ENCODE data around the gene TRIM37.
"Not testable (repeated sequence)": the region's sequence is repeated elsewhere in the genome, so short reads cannot be mapped to it uniquely, and the experiment has no call there.

Gene TRIM37

DNA sequence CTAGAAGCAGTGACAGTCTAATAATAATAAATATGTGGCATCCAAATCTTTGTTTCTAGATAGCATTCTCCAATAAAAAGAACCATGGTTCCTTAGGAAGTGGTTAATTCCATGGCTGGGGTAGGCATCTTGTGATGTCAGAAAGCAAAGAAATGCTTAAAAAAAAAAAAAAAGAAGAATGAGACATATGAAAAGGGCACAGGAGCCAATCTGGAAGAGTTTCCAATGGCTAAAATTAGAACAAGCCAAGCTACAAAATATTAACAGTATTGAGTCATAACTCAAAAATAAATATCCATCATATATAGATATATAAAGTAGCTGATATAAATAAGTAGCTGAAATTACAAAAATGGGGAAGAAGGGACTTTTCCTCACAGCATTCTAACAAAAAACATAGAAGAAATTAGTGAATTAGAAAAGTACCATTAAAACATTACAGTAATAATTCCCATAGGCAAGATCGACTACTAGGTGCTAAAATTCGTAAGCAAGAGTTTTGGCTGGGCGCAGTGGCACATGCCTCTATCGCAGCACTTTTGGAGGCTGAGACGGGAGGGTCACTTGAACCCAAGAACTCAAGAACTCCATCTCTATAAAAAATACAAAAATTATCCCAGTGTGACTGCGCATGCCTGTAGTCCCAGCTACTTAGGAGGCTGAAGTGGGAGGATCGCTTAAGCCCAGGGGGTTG lies 111.3 kb downstream of the TRIM37 start:
- no peak for DNase-seq

DNA sequence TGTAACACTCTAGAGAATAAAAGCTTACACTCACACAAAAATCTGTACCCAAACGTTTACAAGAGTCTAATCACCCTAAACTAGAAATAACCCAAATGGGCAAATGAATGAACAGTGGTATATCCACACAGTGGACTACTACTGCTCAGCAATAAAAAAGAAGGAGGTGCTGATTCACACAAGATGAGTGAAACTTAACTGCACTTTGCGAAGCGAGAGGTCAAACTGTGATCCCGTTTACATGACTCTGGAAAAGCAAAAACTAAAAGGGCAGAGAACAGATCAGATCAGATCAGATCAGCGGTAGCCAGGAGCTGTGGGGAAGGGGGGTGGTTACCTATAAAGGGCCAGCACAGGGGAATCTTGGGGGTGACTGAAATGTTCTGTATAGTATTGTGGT lies 113.4 kb downstream of the TRIM37 start:
- DNase-seq = no peak

DNA sequence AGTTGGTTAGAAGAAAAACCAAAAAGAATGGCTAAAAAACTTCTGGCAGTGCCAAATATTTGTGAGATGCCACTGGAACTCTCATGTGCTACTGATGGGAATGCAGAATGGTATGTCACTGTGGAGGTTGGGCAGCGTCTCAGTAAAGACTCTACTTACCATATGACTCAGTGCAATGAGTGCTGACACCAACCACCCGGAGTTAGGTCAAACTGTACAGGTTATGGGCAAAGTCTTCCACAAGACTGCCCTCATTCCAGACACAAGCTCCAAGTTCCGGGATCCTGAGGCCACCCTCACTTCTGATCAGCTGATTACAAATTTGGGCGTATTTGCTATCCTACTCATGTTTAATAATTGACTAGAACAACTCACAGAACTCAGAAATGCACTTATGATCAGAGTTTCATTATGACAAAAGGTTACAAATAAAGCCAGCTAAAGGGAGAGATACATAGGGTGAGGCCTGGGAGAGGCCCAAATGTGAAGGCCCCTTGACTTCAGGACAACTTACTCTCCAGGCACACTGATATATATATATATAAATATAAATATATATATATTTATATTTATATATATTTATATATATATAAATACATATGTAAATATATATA lies 114.9 kb downstream of the TRIM37 start:
- DNase-seq = no peak

DNA sequence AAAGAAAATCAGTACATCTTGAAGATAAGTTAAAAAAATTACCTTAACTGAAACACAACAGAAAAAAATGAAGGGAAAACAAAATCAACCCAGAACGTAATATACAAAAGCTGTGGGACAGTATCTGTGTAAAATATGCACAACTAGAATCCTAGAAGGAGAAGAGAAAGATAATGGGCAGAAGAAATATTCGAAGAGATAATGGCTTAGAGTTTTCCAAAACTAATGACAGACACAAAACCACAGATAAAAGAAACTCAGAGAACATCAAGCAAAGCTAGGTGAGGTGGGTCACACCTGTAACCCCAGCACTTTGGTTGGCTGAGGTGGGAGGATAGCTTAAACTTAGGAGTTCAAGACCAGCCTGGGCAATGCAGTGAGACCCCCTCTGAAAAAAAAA lies 117.1 kb downstream of the TRIM37 start:
- DNase-seq = no peak

DNA sequence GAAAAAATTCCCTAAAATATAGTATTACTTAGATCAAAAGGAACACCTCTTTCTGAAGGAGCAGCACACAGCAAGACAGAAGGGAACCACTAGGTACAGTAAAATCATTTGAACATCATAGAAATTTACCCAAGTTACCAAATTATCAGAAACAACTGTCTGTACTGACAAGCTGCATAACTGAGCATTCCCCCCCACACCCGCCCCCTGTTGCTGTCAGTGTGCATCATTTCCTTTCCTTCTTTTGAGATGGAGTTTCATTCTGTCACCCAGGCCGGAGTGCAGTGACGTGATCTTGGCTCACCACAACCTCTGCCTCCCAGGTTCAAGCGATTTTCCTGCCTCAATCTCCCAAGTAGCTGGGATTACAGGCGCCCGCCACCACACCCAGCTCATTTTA lies 120.7 kb downstream of the TRIM37 start:
- no peak for DNase-seq

DNA sequence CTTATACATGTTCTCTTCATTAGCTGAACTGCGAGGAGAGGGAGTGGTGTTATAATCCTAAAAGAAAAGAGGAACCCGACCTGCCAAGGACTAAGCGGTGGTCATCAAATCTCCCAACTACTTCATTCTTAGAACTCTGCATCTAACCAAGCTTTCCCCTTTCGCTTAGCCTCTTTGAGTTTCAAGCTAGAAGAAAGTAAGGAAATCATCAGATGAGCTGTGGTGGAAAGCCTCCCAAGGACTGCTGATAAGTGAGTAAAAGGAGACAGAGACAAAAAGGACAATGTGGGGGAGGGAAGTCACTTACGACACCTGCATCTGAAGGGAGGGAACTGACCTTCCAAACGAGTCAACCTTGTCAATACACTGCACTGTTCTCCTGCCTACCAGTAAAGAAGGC lies 121.3 kb downstream of the TRIM37 start:
- DNase-seq = no peak

DNA sequence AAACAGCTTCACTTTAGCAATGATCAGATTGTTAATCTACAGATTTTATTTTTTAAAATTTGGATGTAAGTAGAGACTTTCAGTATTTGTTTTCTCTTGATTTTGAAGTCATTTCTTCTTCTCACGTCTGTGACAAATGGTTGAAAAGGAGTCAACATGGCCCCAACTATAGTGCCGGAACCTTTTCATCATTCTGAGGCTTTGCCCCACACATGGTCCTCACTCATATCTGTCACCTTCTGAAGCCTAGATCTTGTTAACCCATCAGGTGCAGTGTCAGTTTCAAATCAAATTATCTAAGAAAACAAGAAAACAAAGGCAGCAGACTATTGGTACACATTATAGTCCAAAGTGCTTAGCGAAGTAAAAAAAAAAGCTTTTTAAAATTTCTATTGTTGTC lies 124.1 kb downstream of the TRIM37 start:
- DNase-seq = no peak

DNA sequence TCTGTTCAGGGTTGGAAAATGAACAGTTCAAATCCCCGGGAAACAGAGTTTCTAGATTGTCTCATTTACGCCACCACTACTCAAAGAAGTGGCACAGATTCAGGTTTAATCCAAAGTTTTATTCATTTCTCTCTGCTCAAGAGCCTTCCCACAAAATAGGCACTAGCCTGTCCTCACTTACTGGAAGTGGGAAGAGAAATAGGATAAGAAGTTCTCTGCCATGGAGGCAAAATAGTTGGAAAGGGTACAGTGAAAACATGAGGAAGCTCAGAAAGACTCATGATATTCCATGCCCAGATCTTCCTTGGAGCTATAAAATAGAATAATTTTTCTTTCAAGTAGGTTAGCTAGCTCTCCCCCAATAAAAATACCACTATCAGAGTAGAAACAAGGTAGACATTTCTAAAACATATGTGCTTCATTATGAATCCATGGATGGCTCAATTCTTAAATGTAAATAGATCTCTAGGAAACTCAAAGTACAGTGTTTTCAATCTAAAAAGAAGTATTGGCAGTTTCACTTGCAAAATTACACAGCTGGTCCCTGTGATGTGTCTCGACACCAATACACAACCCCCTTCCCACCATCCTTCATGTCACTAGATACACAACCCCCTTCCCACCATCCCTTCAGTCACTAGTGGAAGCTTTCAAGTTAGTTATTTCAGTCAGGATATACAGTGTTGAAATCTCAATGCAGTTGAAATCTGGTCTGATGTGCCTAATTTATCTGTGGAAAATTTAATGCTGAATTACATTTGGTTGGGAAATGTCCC lies 125.8 kb downstream of the TRIM37 start:
- no peak for DNase-seq

DNA sequence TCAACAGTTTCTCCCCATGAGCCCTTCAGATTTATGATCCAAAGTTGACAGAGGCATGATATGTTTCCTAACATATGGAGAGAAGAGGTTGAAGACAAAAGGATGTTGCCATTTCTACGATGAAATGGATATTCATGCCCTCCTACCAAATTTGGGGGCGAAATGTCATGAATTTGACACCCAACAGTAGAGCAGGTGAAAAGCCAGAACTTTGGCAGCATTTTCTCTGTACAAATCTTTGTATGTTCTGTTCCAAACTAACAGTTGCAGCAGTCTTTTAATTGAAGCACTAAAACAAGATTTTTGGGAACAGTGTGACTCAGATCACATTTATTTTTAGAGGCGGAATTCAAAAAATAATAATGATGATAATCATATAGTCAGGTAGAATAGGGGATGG lies 130.1 kb downstream of the TRIM37 start:
- no peak for DNase-seq

DNA sequence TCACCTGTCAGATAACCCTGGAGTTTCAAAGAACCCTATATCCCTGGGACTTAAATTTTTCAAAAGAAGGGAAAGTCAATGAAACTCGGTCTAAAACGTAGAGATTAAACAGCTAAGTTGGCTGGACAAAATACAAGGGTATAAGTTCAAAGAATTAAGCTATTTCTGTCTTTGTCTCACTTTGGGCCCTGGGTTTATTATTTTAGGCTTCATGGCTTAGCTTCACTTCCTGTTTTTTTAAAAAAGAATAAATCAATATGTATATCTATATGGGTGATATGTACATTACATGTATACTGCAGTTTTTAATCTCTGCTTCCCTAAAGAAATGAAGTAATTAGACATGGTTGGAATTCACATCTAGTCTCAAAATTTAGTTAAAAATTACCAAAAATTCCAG lies 132.3 kb downstream of the TRIM37 start:
- DNase-seq = no peak

DNA sequence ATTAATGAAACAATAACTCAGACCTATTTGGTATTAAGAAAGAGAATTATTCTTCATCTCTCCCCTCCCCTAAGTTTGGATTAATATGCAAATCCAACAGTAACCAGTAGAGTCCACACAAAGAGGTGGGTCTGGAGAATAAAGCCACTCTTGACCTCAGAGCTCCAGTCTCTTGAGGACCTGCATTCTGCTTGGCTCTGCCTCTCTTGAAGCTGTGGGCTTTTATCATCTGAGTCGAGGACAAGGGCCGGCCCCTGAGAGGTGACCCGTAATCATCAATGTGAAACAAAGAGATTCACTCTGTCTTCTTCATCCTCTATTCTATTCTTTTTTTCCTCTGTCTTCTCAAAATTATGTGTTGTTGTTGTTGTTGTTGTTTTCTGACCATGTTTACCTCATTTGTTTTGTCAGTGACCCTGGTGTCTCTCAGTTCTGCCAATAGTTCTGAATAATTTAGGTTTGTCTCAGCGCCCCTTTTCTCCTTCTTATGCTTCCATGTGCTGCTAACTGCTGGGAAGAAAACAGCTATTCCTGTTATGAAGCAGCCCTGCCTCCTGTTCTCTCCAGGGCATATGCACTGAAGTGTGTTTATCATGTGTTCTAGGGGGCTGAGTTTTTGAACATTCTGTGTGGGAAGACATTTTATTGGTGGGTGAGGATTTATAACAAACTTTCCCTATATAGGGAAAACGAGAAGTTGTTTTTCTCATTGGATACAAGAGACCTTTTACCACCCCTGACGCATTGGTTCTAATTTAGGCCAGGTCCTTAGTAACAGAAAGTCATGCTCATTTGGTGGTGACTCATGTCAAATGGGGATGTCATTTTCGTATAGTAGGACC lies 135.8 kb downstream of the TRIM37 start:
- no peak for DNase-seq

DNA sequence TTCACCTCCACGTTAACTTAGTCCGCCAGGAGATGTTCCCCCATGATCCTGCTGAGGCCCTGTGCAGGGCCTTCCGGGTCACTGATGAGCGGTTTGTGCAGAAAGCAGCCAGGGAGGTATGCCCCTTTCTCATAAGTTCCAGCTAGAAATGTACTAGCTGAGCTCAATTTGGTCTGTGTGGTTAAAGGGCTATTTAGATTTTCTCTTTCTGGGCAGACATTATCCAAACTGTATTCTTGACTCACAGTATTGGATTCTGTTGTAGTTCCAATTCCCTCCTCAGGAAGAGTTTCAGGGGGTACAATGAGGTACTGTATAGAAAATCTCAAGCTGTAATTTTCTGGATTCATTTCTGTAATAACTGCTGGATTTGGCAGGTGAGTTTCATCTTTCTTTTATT lies 137.1 kb downstream of the TRIM37 start:
- no peak for DNase-seq

DNA sequence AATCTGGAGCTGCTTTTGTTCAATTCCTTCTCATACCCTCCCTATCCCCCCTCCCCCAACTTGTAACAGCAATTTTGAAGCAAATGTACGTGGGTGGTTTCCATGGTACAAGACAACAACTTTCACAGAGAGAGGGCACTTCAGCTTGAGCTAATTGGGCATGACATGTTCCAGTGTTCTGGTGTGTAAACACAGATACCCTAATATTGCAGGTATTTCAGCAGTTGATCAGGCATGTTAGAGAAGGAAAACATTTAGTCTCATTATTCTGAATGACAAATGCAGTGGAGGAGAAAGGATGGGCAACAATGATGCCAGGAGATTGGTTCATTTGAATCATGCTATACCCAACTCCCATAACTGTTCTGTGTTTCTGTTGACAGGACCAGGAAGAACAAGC lies 137.5 kb downstream of the TRIM37 start:
- DNase-seq = no peak

DNA sequence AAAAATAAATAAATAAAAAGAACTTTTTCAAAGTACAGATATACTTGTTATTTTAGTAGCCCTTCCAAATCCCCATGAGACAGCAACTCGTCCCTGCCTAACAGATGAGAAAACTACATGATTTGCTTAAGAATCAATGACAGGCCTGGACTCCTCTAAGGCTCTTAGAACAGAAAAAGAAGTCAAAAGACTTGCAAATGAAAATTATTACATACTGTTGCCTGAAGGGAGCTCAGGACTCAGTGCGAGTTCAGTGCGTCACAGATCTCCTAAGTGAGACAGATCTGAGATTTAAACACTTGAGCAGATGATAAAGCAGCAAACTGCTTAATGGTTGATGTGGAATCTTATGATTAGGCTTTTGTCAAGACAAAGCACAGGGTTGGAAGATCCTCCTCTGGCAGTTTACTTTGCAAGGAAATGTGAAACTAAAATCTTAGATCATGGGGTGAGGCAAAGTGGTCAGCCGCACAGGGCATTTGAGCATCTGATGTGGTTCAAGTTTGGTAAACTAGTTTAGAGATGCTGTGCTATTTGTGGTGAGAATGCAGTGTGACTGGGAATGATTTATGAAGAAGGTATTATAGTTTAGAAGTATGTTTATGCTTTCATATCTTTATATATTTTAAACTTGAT lies 138.1 kb downstream of the TRIM37 start:
- no peak for DNase-seq

DNA sequence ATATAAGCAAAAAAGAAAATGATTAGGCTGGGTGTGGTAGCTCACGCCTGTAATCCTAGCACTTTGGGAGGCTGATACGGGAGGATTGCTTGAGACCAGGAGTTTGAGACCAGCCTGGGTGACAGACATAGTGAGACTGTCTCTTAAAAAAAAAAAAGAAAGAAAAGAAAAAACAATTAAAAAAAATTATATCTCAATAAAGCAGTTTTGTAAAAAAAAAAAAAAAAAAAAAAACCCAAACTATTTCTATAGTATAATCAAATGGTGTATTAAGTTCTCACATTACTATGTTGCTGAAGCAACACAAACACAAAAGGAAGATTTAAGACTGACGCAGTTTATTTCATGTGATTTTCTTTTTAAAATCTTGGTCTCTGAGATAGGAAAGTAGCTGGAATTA lies 140.5 kb downstream of the TRIM37 start:
- no peak for DNase-seq

DNA sequence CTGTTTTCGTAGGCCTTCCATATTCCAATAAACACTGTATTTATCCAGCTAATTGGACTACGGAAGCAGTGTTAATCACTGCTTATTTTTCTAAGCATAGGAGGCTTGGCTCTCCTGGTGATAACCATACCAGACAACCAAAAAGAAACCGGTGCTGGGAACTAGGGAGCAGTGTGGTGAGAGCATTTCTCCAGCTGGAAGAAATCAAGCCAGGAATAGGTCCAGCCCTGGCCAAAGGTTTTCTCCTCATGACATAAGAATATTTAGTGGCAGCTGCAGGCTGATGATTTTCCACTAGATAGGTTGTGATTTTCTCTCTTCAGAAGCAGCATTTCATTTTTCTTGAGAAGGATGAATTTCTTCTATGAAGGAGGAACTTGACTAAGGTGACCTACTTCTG lies 141.5 kb downstream of the TRIM37 start:
- DNase-seq = no peak

DNA sequence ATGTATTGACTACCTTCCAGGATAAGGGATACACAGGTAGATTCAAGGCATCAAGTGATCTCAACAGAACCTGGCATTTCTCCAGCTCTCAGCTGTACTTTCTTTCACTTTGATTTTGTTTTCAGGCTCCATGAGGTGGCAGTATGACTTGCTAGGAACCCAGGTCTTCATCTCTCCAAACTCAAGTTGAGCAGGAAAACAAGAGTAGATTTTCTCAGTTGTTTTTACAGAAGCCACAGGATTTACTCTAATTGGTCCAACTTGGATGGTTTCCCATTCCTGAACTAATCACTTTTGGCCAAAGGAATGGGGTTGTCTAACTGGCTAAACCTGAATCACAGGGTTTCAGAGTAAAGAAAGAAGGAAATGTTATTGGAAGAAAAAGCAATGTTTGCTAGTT lies 146.6 kb downstream of the TRIM37 start:
- no peak for DNase-seq

DNA sequence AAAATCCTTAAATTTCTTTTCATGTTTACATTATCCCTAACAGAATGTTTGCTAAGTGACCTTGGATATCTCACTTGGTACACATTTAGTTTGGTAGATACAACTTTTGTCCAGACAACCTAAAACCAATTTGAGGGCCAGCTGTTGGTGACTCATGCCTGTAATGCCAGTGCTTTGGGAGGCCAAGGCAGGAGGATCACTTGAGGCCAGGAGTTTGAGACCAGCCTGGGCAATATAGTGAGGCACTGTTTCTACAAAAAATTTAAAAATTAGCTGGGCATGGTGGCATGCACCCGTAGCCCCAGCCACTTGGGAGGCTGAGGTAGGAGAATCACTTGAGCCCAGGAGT lies 149.0 kb downstream of the TRIM37 start:
- DNase-seq = not testable (repeated sequence)

DNA sequence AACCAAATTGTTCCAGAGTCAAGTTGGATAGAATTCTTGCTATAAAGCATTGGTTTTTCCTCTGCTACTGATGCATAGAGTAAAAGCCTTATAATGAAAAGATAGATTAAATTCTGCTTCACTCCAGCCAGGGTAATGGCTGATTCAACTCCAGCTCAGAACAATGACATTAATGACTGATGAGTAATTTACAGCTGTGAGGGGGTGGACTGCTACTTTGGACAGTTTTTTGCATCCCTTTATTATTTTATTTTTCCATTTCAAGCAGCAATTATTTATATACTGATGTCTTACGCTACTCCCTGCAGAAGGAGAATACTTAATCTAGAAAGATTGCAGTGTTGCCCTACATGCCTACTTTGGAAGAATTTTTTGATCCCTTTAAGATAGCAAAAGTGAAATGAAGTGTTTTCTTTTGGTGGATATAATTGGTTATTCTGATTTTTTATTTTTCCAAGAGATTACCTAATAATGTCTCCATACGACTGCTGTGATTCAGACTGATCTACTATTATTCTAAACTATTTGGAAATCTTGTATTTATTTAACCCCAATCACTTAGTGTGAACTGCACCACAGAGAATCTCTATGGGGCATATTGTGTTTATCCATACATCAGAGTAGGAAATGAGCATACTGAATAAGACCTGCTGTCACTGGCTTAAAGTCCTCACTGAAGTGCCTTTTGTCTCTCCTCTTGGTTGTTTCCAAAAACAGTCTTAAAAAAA lies 149.5 kb downstream of the TRIM37 start:
- no peak for DNase-seq

DNA sequence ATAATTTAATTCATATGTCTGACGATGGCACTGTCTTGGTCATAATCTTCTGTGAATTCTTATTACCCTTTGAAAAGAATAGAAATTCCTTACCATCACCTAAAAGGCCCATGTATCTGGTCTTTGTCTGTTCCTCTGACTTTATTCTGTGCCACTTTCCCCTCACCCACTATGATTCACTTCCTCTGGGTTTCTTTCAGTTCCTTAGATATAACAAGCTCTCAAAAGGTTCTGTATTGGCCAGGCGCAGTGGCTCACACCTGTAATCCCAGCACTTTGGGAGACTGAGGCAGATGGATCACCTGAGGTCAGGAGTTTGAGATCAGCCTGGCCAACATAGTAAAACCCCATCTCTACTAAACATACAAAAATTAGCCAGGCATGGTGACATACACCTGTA lies 152.3 kb downstream of the TRIM37 start:
- DNase-seq = not testable (repeated sequence)

DNA sequence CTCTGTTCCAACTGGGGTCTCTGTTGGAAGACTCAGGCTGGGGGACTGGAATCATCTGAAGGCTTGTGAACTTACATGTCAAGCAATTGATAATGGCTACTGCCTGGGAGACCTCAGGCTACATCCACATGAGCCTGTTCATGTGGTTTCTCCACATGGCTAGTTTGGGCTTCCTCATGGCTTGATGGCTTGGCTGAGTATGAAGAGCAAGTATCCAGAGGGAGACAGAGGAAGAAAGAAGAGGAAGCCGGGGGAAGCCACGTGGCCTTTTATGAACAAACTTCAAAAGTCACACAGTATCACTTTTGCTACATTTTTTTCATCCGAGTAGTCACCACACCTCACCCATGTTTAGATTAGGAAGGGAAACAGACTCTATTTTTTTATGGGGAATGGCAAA lies 158.9 kb downstream of the TRIM37 start:
- DNase-seq = no peak

Measured in amygdala (tissue), 56 donors.